IgD-negative memory B cell (primary cell): ENCODE data around the gene VPS13D. TPM values are rescaled to one million over a fixed set of nuclear protein-coding genes. Genes with fewer than 3 reads are reported as not detected.
"Not testable (repeated sequence)": the region's sequence is repeated elsewhere in the genome, so short reads cannot be mapped to it uniquely, and the experiment has no call there.

Experiments used
- H3K27ac Mint-ChIP-seq, 3 donors: one replicate each; pipeline ENCODE4 v1.8.0; 2020 to 2022; ENCODE audit warnings: mild to moderate bottlenecking in 3 of 3, mixed read lengths in 3 of 3, moderate library complexity in 1 of 3
- H3K27me3 Mint-ChIP-seq: one replicate; pipeline ENCODE4 v1.8.0; 2021; ENCODE audit warnings: mixed read lengths
- H3K36me3 Mint-ChIP-seq: one replicate; pipeline ENCODE4 v1.8.0; 2020; ENCODE audit warnings: mild to moderate bottlenecking, mixed read lengths
- H3K4me1 Mint-ChIP-seq, 3 donors: one replicate each; pipeline ENCODE4 v1.8.0; 2020 to 2022; ENCODE audit warnings: mixed read lengths in 3 of 3, mild to moderate bottlenecking in 1 of 3
- H3K4me3 Mint-ChIP-seq, 4 donors: one replicate each; pipeline ENCODE4 v1.8.0; 2020 to 2022; ENCODE audit warnings: mild to moderate bottlenecking in 4 of 4, mixed read lengths in 4 of 4, moderate library complexity in 3 of 4
- H3K9me3 Mint-ChIP-seq, 3 donors: one replicate each; pipeline ENCODE4 v1.8.0; 2020 to 2021; ENCODE audit warnings: mixed read lengths in 3 of 3, mild to moderate bottlenecking in 1 of 3
- polyA plus RNA-seq: library from polyadenylated mRNA; unstranded; fragments of 300-500 nt; fragmentation: Illumina TruSeq; gene quantifications from one replicate; pipeline ENCODE4 v1.2.3, GENCODE V29; 2021

The VPS13D gene
- polyA plus RNA-seq, 1 donor from 2014 or later, result 8.9 TPM

DNA sequence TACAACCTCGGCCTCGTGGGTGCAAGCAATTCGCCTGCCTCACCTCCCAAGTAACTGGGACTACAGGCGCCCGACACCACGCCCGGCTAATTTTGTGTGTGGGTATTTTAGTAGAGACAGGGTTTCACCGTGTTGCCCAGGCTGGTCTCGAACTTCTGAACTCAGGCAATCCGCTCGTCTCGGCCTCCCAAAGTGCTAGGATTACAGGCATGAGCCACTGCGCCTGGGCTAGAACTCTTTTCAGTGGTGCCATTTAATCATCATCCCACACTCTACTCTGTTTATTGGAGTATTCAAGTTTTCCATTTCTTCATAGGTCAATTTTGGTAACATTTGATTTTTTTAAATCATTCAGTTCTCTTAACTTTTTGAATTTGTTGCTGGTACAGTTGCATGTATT is 286.9 kb downstream of the VPS13D start:
- no peak overlapping the region for H3K4me3 Mint-ChIP-seq
- no peak overlapping the region for H3K27ac Mint-ChIP-seq
- peaks cover 0 to 2% (median 2%) of the 10 kb centered on the region in 3 donors for H3K9me3 Mint-ChIP-seq
- H3K4me1 Mint-ChIP-seq, result no peaks in the 10 kb centered on the region
- H3K36me3 Mint-ChIP-seq, result peaks cover 2% of the 10 kb centered on the region
- H3K27me3 Mint-ChIP-seq, result no peaks in the 10 kb centered on the region

DNA sequence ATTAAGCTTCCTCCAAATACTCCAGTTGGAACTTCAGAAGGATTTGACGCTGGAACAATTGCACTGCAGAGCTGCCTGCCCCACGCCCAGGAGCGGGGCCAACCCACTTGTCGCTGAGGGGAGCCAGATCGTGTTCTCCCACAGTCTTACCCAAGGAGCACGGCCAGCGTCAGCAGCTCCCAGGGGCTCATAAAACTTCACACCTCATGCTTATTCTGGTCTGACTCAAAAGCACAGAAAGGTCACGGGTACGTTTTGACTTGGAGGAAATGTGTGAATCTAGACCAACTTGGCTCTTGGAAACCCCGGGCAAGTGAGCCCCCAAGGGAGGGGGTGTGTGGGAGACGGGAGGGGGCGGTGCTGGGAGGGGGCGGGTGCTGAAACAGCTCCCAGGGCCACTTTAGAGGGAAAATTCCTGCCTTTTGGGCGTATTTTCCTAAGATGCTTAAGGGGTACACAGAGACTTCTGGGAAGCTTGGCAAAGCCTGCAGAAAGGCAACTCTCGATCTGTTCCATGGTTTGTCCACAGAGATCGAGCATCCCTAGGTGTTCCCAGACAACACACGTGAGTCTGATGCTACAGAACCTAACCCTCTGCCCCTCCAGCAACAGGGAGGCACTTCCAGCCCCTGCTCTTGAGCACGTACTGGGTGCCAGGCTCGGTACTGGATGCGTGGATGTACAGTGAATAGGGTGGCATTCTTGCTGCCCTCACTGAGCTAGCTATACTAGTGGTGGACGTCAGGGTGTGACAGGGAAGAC is 289.3 kb downstream of the VPS13D start:
- H3K27me3 Mint-ChIP-seq, result no peaks in the 10 kb centered on the region
- peaks cover 0 to 2% (median 2%) of the 10 kb centered on the region in 3 donors for H3K9me3 Mint-ChIP-seq
- no peak overlapping the region for H3K4me3 Mint-ChIP-seq
- peaks cover under 1% of the 10 kb centered on the region for H3K36me3 Mint-ChIP-seq
- H3K27ac Mint-ChIP-seq, result peak overlapping the region in 1 of 3 donors; percentile 28
- H3K4me1 Mint-ChIP-seq, result no peaks in the 10 kb centered on the region

DNA sequence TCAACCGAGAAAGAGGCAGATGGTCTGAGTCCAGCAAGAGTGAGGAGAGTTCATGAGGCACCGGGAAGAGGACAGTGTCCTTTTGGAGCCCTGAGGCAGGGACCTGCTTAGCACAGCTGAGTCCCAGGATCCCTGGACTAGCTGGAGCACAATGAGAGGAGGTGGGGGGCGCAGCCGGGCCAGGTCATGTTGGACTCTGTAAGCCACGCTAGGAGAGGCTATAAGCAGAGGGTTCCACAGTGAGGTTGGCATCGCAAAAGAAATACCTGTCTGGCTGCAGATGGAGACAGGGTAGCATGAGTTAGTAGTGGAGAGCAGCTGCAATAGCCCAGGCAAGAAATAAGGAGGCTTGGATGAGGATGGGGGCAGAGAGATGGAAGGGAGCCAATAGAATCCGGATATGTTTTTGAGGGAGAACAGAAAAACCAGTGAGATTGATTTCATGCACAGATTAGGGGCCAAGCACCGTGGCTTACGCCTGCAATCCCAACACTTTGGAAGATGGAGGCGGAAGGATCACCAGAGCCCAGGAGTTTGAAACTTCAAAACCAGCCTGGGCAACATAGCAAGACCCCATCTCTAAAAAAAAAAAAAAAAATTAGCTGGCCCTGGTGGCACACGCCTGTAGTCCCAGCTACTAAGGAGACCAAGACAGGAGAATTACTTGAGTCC is 290.0 kb downstream of the VPS13D start:
- Mint-ChIP-seq H3K9me3 (peaks cover 0 to 4% (median 2%) of the 10 kb centered on the region in 3 donors), H3K36me3 (peaks cover 2% of the 10 kb centered on the region), H3K4me1 (no peaks in the 10 kb centered on the region), H3K4me3 (no peak overlapping the region), H3K27ac (peak overlapping the region in 1 of 3 donors; percentile 60), H3K27me3 (no peaks in the 10 kb centered on the region)

DNA sequence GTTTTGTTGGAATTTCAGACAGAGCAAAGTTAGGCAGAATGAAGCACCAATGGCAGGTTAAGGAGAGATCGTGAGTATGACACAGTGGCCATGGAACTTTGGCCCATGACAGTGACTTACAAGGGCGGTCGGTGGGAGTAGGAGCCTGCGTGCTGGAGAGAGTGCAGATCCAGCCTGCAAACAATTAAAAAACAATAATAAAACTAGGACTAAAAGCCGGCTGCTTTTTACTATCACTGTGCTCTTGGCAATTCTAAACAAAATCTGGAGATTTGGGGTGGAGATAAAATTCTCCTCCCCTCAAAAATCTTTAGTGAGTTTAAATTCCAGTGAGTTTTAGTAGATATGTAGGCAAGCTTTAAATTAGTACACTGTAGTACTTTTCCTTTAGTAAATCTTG is 291.3 kb downstream of the VPS13D start:
- Mint-ChIP-seq H3K36me3 (peaks cover 4% of the 10 kb centered on the region), H3K9me3 (peaks cover 0 to 4% (median 2%) of the 10 kb centered on the region in 3 donors), H3K27ac (no peak overlapping the region), H3K27me3 (no peaks in the 10 kb centered on the region), H3K4me3 (no peak overlapping the region), H3K4me1 (no peaks in the 10 kb centered on the region)

DNA sequence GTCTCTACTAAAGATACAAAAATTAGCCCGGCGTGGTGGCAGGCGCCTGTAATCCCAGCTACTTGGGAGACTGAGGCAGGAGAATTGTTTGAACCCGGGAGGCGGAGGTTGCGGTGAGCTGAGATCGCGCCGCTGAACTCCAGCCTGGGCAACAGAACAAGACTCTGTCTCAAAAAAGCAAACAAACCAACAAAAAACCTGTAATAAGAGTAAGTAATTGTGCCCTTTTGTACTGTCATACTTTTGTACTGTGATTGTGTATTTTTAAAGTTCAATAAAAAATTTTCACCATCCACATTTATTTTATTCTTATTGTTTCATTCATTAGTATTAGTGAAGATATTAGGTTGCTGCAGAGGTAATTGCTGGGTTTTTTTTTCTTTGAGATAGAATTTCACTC is 292.9 kb downstream of the VPS13D start:
- not testable (repeated sequence) for H3K4me1 Mint-ChIP-seq, H3K27ac Mint-ChIP-seq, H3K36me3 Mint-ChIP-seq, H3K4me3 Mint-ChIP-seq, H3K27me3 Mint-ChIP-seq, H3K9me3 Mint-ChIP-seq

DNA sequence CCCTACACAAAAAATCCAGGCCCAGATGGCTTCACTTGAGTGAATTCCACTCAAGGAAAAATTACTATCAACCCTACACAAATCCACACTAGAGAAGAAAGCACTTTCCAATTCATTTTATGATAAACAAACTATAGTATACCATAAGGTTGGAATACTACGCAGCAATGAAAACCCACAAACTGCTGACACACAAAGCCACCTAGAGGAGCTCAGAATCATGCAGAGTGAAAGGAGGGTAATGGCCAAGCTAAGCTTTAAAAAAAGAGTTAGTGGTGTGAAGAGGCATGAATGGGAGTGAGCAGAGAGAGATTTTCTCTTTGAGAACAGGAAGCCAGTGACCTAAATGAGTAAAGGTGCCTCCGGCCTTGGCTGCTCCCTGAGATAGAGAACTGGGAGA is 294.4 kb downstream of the VPS13D start:
- Mint-ChIP-seq H3K9me3 (peaks cover 0 to 4% (median 2%) of the 10 kb centered on the region in 3 donors), H3K4me3 (no peak overlapping the region), H3K4me1 (no peaks in the 10 kb centered on the region), H3K27ac (no peak overlapping the region), H3K36me3 (peaks cover 4% of the 10 kb centered on the region), H3K27me3 (no peaks in the 10 kb centered on the region)

DNA sequence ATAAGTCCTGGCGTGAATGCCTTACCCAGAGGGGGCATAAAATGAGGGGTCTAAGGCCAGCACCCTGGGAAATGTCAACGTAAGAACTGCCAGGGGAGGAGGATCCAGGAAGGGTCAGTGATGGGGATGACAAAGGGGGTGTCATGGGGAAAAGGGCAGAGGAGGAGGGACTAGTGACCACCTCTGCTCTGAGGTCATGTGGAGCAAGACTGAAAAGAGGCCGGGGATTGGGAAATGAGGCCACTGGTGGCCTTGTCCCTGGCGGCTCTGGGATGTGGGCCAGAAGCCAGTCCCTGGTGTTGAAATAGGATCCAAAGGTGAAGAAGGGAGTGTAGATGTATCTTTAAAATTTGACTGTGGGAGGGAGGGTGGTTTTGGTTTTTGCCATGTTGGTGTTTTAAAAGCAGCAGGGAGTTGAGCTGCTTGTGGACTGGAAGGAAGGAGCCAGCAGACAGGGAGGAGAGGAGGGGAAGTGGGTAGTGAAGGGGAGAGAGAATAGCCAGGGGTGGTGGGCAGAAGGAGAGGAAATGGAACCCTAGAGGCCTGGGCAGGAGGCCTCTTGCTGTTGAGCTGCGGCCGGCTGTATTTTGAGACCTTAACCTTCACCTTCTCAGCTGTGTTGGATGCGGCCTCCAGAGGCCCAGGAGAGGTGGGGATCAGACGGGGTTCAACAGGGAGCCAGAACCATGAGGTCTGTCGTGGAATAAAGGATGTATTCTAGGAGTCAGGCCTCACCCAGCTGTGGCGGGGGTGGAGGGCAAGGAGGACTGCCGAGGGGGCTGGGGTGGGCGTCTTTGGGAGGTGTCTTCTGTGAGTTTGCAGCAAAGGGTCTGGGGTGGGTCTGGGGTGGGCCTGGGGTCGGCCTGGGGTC is 295.7 kb downstream of the VPS13D start:
- Mint-ChIP-seq H3K27ac (no peak overlapping the region), H3K36me3 (peaks cover 6% of the 10 kb centered on the region), H3K9me3 (peaks cover 0 to 4% (median 0%) of the 10 kb centered on the region in 3 donors), H3K27me3 (no peaks in the 10 kb centered on the region), H3K4me1 (no peaks in the 10 kb centered on the region), H3K4me3 (no peak overlapping the region)

DNA sequence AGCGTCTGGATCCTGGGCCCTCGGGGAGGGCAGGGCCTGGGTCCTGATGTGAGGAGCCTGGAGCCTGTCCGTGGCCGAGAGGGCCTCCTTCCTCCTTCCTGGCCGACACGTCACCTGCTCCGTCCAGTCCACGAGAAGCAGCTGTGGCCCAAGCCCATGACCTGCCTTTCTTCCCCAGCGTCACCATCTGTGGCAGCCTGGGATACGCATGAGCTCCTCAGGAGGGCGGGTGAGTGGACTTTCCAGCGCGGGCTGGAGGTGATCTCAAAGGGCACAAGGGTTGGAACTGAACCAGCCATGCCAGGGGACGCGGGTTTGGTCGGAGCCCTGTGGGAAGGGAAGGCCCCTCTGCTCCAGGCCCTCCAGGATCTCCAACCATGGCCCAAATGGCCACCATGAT is 297.7 kb downstream of the VPS13D start:
- Mint-ChIP-seq H3K27me3 (no peaks in the 10 kb centered on the region), H3K4me1 (no peaks in the 10 kb centered on the region), H3K4me3 (no peak overlapping the region), H3K27ac (no peak overlapping the region), H3K36me3 (peaks cover 6% of the 10 kb centered on the region), H3K9me3 (peaks cover 0 to 4% (median 0%) of the 10 kb centered on the region in 3 donors)

DNA sequence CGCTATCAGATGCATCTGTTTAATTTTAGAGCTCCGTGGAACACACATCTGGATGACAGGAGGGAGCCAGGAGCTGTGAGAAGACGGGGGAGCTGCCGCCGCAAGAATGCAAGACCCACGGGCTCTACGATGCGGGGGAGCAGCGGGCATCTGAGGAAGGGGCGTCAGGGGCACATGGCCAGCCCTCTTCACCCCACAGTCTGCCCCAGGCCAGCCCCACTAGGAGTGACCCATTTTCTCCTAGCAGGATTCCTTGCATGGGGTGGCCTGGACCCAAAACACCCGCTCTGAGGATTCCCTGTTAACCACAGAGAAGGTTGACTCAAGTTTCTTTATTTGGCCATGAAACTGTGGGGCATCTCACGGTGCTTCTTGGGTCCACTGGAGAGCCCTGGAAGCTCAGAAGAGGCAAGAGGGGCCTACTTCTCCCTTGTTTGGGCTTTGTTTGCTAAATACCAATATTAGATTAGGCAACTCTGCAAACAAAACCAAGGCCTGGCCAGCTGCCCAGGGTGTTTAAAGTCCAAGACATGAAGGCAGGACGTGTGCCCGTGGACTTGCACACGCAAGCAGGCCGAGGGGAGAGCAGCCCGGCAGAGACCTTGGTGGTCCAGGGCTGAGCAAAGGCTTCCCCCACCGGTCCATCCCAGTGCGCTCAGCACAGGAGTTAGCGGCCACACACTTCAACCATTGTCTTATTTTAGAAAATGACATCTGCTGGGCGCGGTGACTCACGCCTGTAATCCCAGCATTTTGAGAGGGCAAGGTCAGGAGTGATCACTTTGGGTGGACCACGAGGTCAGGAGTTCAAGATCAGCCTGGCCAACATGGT is 298.4 kb downstream of the VPS13D start:
- no peaks in the 10 kb centered on the region for H3K27me3 Mint-ChIP-seq
- H3K36me3 Mint-ChIP-seq, result peaks cover 6% of the 10 kb centered on the region
- H3K27ac Mint-ChIP-seq, result no peak overlapping the region
- H3K4me1 Mint-ChIP-seq, result no peaks in the 10 kb centered on the region
- peaks cover 0 to 4% (median 0%) of the 10 kb centered on the region in 3 donors for H3K9me3 Mint-ChIP-seq
- no peak overlapping the region for H3K4me3 Mint-ChIP-seq

DNA sequence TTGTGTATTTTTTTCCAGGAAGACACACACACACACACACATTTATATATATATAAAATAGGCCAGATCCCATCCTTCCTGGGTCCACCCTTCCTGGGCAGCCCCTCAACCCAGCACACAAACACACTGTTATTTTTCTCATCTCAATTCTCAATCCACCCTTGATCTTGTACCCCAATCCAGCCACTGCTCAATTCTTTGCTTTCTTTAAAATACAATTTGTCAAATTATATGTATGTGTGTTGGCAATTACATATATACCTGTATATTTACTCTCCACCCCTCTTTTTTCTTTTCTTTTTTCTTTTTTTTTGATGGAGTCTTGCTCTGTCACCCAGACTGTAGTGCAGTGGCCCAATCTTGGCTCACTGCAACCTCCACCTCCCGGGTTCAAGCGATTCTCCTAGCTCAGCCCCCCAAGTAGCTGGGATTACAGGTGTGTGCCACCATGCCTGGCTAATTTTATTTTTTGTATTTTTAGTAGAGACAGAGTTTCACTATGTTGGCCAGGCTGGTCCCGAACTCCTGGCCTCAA is 299.9 kb downstream of the VPS13D start:
- Mint-ChIP-seq H3K36me3 (peaks cover 3% of the 10 kb centered on the region), H3K9me3 (no peaks in the 10 kb centered on the region), H3K4me1 (no peaks in the 10 kb centered on the region), H3K4me3 (no peak overlapping the region), H3K27me3 (no peaks in the 10 kb centered on the region), H3K27ac (no peak overlapping the region)

DNA sequence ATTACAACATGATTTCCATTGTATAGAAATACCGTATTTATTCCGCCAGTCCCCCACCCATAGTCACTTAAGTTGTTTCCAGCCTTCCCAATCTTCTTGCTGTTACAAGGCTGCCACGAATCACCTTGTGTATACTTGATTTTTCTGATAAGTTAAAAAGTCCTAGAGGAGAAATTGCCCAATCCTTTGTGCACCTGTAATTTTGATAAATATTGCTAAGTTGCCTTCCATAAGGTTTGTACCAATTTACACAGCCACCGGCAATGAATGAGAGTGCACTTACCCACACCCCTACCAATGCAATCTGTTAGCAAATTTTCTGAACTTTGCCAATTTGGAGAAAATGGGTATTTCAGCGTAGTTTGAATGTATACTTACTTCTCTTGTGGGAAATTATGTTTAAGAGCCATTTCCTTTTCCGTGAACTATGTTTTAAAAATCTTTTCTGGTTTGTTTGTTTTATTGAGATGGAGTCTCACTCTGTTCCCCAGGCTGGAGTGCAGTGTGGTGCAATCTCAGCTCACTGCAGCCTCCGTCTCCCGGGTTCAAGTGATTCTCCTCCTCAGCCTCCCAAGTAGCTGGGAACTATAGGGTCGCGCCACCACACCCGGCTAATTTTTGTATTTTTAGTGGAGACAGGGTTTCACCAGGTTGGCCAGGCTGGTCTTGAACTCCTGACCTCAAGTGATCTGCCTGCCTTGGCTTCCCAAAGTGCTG is 300.8 kb downstream of the VPS13D start:
- Mint-ChIP-seq H3K27me3 (no peaks in the 10 kb centered on the region), H3K36me3 (peaks cover 2% of the 10 kb centered on the region), H3K9me3 (peaks cover 0 to 4% (median 0%) of the 10 kb centered on the region in 3 donors), H3K4me3 (no peak overlapping the region), H3K4me1 (no peaks in the 10 kb centered on the region), H3K27ac (no peak overlapping the region)

DNA sequence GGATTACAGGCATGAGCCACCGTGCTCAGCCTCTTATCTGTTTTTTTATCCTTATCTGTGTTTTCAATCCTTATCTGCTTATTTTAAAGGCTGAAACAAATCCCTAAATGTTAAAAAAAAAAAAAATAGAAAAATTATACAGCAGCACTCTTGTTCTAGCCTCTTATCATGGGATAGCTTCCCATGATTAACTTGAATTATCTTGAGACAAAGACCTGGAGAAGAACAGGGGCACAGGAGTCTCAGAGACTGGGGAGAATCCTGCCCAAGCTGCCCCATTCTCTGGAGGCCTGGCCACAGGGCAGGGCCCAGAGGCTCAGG is 301.3 kb downstream of the VPS13D start:
- Mint-ChIP-seq H3K4me3 (no peak overlapping the region), H3K36me3 (peaks cover 4% of the 10 kb centered on the region), H3K27ac (no peak overlapping the region), H3K4me1 (no peaks in the 10 kb centered on the region), H3K9me3 (peaks cover 2 to 4% (median 3%) of the 10 kb centered on the region in 3 donors), H3K27me3 (no peaks in the 10 kb centered on the region)

DNA sequence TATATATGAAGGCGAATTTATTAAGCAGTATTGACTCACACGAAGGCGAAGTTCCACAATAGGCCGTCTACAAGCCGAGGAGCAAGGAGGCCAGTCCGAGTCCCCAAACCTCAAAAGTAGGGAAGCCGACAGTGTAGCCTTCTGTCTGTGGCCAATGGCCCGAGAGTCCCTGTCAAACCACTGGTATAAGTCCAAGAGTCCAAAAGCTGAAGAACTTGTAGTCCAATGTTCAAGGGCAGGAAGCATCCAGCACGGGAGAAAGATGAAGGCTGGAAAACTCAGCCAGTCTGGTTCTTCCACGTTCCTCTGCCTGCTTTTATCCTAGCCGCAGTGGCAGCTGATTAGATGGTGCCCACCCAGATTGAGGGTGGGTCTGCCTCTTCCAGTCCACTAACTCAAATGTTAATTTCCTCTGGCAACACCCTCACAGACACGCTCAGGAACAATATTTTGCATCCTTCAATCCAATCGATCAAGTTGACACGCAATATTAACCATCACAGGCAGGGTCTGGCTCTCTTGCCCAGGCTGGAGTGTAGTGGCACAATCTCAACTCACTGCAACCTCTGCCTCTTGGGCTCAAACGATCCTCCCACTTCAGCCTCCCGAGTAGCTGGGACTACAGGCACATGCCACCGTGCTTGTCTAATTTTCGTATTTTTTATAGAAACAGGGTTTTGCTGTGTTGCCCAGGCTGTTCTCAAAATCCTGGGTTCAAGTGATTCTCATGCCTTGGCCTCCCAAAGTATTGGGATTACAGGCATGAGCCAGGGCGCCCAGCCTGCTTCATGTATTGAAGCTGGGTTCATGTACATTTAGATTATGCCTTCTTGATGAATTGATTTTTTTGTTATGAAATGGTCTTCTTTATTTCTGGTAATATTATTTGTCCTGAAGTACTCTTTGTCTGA is 302.8 kb downstream of the VPS13D start:
- no peak overlapping the region for H3K4me3 Mint-ChIP-seq
- H3K9me3 Mint-ChIP-seq, result peaks cover 4 to 15% (median 8%) of the 10 kb centered on the region in 3 donors
- no peak overlapping the region for H3K27ac Mint-ChIP-seq
- peaks cover 5% of the 10 kb centered on the region for H3K36me3 Mint-ChIP-seq
- no peaks in the 10 kb centered on the region for H3K27me3 Mint-ChIP-seq
- H3K4me1 Mint-ChIP-seq, result no peaks in the 10 kb centered on the region
